ENCODE measurements around the gene TIE1.

TIE1 gene

GRCh38 chr1:43300378-43301094, at the start of gene TIE1:
TSS of gene TIE1 (plus strand) at chr1:43300982. CDS start at chr1:43301072, 90 bp downstream.
- no peak for DNase-seq (ENCODE audit: low read depth)
- TF ChIP-seq CTCF (conservative IDR thresholded peaks at IDR 0.05; ENCODE audit: low read length), result no peak
- H3K4me3 ChIP-seq (ENCODE audit: low read length), result no peak within 1 kb of the TSS

GRCh38 chr1:43251024-43251423, 49.8 kb upstream of the TIE1 start:
- no peak for DNase-seq (ENCODE audit: low read depth)
- H3K4me3 ChIP-seq (ENCODE audit: low read length), result no peak overlapping the region
- TF ChIP-seq CTCF (conservative IDR thresholded peaks at IDR 0.05; ENCODE audit: low read length), result no peak

- TF ChIP-seq CTCF (conservative IDR thresholded peaks at IDR 0.05; ENCODE audit: low read length), result no peak
- H3K4me3 ChIP-seq (ENCODE audit: low read length), result no peak overlapping the region
- no peak for DNase-seq (ENCODE audit: low read depth)
These were observed 48.6 kb upstream of the TIE1 start for GRCh38 chr1:43252225-43252624.

GRCh38 chr1:43253173-43253572, 47.6 kb upstream of the TIE1 start:
- no peak overlapping the region for H3K4me3 ChIP-seq (ENCODE audit: low read length)
- DNase-seq (ENCODE audit: low read depth), result no peak
- no peak for TF ChIP-seq CTCF (conservative IDR thresholded peaks at IDR 0.05; ENCODE audit: low read length)

- DNase-seq (ENCODE audit: low read depth), result no peak
- TF ChIP-seq CTCF (conservative IDR thresholded peaks at IDR 0.05; ENCODE audit: low read length), result no peak
- no peak overlapping the region for H3K4me3 ChIP-seq (ENCODE audit: low read length)
These were observed 46.9 kb upstream of the TIE1 start for GRCh38 chr1:43253876-43254275.

- no peak for TF ChIP-seq CTCF (conservative IDR thresholded peaks at IDR 0.05; ENCODE audit: low read length)
- no peak overlapping the region for H3K4me3 ChIP-seq (ENCODE audit: low read length)
- DNase-seq (ENCODE audit: low read depth), result no peak
These were observed 45.2 kb upstream of the TIE1 start for GRCh38 chr1:43255438-43256210.

Measured in AG10803 (cell line).